NCI-H2171 (cell line): ENCODE data around the gene GSK3A.
A peak's percentile ranks its signal among the peaks of the same experiment; 100 is the strongest.

Source experiments
- DNase-seq: peaks from one replicate; lab custom pipeline; 2025; lab: John Stamatoyannopoulos, UW

Gene GSK3A

DNA sequence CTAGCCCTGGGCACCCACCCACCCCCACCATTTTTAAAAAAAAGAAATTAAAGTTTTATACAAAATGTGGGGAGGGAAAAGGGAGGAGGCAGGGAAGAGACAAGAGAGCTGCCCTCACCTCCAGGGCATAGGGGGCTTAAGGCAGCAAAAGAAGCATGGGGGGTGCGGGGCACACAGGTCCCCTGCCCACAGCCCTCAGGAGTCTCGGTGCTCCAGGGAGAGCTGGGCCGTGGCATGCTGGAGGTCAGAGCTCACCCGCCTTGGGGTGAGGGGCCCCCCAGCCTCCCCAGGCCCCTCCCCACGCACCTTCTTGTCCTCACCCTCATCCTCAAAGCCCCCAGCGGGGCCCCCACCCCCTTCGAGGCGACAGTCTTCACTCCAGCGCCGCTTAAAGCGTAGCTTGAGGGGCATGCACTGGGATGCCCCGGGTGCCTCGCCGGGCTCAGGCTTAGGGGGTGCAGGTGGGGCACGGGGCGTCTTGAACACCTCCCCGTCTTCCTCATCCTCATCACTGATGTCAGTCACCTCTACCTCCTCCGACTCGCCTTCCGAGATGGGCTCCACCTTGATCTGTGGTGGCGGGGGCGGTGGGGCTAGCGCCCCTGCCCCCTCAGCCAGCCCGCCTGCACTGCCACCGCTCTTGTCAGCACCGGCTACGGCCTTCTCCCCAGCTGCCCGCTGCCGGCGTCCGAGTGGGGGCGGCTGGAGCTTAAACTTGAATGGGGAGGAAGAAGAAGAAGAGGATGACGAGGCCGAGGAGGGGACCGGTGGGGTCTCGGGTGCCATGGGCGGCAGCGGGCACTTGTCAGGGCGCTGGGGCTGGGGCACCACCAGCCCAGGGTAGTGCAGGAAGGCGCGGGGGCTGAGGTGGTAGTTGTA is 6.1 kb upstream of the GSK3A start:
- no peak for DNase-seq

DNA sequence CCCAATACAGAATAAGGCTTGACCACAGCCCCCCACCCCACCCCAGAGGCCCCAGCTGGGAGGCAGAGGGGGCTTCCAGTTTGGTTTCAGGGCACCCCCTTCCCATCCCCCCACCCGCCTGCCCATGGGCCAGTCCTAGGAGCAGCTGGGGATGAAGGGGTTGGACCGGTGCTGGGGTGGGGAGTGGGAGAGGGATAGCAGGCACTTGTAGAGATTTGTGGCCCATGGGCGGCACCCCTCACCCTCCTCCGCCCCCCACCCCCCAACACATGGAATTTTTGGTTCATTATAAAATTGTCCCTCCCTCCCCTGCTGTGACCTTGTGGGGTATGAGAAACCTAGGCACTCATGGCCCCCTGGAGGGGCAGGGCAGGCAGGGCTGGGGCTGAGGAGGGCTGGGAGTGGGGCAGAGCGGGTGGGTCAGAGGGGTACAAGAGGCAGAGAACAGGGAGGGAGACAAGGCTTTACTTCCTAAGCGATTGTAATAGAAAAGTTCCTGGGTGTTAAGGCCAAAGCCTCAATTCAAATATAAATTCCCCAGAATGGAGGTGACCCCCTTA is 5.3 kb upstream of the GSK3A start:
- DNase-seq, result no peak

DNA sequence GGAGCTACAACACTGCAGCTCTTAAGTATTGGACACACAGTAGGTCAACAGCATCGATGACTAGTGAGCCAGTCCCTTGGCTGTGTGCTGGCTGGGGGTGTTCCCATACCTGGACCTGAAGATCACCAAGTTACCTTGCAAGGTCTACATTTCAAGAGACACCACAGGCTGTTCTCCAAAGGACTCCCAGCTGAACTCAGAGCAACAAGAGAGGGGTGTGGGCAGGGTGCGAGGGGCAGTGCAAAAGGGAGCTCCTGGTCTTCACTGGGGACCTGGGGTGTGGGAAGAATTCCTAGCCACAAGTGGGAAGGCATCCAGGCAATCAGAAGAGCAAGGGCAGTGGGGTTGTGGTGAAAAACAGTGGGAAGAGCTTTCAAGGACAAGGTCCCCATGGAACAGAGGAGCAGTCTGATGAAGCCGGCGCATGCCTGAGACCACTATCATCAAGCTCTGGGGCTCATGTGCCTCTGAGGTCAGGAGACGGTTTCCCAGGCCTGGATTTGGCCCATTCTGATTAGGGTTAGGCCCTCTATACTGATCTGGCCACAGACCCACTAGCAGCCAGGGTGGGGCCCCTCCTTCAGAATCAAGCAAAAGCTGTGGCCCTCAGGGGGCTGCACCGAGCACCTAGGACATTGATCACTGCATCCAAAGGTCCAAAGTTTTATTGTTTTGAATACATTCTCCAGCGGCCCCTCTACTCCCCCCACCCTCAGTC is 4.7 kb upstream of the GSK3A start:
- DNase-seq, result no peak

DNA sequence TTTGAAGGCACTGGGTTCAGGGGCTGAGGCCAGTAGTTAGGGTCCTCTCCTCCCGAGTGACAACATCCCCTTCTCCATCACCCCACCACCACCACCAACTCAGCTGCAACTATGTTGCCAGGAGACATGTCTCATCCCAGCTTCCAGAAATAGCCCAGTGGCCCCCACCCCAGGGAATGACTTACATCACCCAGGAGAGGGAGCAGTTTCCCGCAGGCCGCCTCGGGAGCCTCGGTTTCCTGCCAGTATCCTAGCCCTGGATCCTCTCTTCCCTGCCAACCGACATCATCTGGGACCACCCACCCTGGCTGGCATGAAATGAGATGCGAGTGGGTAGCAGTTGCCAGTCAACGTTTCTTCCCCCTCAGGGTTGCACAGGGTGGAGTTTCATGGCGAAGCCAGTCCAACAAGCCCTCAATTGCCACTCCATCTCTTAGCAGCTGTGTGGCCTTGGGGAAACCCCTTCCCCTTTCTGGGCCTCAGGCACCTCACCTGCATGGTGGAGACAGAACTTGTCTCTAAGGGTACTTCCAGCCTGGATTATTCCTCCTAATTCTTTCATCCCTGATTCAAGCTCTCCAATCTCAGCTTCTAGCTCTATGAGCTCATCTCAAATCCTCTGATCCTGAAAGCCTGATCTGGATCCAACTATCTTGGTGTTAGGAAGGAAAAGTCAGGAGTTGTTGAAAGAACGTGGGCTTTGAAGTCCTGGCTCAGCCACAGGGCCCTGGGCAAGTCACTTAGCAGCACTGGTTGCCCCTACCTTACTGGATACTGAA is 3.9 kb upstream of the GSK3A start:
- no peak for DNase-seq

DNA sequence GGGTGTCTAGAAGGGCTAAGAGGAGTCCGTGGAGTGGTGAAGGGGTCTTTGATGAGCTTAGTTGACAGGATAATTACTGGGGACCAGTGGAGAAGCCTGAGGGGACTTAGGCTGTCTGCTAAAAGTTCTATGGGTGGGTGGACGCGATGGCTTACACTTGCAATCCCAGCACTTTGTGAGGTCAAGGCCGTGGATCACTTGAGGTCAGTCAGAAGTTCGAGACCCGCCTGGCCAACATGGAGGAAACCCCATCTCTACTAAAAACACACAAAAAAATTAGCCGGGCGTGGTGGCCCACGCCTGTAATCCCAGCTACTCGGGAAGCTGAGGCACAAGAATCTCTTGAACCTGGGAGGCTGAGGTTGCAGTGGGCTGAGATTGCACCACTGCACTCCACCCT is 2.8 kb upstream of the GSK3A start:
- no peak for DNase-seq

DNA sequence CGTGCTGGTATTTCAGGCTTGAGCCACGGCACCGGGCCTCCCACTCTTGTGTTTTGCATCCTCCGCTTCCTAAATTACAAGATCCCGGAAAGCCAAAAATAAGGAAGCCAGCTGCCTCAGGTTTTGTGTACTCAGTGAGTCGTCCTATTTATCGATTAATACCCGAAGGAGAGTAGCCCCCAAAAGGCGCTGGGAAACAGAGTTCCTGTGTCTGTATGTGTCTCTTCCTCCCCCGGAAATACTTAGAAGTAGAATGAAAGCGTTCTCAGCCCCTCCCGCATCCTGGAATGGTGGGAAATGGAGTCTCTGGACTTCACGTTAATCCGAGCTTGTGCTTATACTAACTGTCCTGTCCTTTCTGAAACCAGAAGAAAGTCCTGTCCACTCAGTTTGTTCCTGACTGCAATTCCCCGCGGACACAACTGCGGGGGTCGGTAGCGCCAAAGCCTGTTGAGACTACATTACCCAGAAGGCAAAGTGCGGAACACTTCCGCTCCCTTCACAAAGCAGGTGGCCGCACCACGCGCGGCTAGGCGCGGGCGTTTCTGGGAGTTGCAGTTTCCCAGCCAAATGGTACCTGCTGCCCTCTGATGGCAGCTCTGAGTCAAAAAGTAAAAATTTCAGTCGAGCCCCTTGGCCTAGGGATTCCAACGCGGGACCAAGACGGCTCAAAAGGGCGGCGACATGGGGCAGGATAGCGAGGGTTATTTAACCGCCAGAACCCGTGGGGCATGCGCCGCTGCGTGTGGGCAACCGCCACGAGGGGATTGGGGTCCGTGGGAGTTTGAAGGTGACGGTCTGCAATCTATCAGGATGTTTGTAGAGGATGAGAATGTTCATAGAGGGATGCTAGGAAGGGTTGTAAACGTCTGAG is 2.2 kb upstream of the GSK3A start:
- DNase-seq, result peak; percentile 90

DNA sequence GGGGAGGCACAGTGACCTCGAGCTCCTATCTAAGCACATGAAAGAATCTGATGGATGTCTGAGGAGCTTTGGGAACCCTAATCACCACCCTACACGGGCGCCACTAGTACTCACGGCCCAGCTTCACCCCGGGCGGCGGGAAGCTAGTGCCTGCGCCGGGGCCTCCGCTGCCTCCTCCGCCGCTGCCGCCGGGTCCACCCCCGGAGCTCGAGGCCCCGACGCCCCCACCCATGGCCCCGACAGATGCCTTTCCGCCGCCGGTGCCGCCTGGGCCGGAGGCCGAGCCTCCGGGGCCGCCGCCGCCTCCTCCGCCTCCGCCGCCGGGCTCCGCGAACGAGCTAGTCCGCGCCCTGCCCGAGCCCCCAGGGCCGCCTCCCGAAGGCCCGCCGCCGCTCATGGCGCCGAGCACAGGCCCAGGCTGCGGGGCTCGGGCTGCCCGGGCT is 312 bp downstream of the GSK3A start:
- no peak for DNase-seq

DNA sequence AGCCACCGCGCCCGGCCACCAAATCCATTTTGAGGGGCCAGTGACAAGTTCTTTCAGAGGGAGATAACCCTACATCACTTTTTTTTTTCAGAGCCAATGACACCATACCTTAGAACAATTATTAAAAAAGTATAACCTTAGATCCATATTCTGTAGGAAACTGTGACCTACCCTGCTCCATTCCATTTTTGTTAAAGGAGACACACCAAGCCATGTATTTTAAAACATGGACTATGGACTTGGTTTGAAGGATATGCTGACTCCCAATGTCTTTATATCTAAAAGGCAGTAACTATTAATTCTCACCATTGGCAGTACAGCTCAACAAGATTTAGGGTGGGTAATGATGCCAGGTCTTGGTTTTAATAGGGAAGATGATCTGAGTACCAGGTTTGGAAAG is 1.1 kb downstream of the GSK3A start:
- no peak for DNase-seq

DNA sequence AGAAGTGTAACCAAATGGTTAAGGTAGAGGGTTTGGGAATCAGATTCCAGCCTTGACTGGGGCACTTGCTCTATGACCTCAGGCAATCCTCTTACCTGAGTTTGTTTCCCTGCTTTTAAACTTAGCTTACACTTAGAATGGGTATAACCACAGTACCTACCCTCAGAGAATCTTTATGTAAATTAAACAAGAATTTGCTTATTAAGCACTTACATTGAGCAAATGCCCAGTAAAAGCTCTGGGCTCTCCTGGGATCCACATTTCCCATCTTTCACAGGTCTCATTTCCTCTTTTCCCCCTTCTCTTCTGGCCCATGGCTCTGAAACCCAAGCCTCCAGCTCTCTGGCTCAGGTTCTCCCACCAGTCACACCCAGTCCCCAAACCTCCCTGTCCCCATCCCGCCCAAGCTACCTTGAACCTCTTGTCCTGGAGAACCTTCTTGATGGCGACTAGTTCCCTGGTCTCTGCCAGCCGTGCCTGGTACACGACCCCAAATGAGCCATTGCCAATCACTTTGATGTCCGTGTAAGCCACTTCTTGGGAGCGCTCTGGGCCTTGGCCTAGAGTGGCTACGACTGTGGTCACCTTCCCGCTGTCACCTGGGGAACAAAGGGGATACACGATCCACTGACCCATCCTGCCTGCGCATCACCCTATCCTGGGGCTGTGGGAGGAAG is 2.7 kb downstream of the GSK3A start:
- no peak for DNase-seq

DNA sequence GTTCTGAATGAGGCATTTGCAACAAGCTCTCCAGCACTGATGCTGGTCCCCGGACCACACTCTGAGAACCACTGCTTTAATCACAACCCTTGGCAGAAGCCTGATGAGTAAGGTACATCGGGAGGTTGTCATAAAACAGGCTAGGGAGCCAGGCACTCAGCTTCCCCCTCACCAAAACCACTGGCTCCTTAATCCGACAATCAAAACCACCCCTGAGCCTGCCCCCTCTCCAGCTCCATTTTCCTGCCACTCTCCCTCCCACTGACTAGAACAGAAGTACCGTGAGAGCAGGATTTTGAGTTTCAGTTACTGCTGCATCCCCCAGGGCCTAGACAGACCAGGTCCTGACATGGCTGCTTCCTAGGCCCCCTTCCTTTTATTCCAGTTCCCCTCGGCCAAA is 7.2 kb downstream of the GSK3A start:
- DNase-seq, result no peak

DNA sequence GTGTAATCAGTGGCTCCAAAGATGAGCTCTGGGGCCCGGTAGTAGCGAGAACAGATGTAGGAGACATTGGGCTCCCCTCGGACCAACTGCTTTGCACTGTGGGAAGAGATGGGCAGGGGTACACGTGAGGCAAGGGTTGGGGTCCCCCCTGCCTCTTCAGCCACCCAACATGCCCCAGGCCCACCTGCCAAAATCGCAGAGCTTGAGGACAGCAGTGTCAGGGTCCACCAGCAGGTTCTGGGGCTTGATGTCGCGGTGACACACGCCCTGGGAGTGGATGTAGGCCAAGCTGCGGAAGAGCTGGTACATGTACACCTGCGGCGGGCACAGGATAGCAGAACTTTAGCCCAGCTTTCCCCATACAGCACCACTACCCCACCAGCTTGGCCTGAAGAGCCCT is 8.0 kb downstream of the GSK3A start:
- no peak for DNase-seq

DNA sequence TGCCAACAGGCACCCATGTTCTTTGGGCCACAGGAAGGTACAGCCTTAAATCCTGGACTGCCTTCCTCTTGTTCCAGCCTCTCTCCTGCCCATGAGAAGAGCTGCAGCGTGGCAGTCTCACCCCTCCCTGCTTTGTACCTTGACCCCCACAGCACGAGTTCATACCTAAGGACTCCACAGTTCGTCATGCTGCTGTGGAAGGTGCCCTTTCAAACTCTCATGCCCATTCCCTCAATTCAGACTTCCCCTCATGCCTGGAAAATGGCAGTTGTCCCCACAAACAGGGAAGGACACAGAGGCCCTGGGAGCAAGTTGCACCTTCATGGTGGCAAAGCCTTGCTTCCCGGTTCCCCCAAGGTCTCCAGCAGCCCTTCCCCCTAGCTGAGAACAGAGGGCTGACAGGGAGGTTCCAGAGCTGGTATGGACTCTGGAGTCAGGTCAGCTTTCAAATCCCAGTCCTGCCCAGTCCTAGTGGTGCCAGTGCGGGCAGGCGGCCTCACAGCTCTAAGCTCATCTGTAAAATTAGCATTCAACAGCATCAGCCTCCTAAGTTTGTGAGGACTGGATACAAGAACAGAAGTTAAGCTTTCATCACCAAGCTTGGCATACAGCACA is 8.6 kb downstream of the GSK3A start:
- no peak for DNase-seq

DNA sequence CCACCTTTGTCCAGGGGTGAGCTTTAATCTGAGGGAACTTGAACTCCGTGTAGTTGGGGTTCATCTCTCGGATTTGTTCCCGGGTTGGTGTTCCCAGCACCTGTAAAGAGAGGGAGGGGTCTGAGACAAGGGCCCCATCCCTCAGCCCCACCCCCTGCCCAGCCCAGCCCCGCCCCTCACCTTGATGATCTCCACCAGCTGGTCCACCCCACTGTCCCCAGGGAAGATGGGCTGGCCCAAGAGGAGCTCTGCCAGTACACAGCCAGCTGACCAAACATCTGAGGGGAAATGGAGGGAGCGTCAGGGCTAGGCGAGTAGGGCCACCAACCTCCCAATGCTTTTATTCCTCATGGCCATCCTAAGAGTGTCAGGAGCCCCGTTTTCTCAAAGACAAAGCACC is 9.3 kb downstream of the GSK3A start:
- DNase-seq, result no peak

DNA sequence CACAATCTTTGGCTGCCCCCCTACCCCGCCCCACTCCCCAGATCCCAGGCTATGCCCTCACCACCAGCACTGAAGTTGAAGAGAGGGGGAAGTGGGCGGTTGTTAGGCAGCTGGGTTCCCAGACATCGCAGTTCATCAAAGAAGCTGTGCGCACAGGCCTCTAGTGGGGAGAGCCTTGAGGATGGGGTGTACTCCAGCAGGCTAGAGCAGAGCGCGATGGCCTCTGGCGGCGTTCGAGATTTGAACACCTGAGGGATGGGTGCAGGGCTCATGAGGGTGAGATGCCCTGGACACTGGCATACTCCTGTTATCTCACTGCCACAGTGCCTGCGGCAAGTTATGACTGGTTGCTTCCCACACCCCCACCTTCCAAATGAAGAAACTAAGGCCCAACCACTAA is 10.0 kb downstream of the GSK3A start:
- no peak for DNase-seq

DNA sequence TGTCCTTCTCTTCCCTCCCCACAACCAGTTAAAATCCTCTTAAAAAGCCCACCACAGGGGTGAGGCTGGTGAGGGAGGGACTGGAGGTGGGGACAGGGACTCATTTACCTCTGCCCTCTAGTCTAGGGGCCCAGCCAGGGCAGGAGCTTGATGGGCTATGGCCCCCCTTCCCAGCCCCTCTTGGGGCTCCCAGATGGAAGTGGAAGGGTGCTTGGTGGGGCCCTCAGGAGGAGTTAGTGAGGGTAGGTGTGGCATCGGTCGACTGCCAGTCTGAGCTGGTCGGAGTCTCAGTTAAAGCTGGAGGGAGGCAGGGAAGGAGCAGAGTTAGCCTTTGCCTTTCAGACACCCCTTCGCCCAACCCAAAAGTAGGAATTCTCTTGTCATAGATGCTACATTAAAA is 11.8 kb downstream of the GSK3A start:
- DNase-seq, result no peak

DNA sequence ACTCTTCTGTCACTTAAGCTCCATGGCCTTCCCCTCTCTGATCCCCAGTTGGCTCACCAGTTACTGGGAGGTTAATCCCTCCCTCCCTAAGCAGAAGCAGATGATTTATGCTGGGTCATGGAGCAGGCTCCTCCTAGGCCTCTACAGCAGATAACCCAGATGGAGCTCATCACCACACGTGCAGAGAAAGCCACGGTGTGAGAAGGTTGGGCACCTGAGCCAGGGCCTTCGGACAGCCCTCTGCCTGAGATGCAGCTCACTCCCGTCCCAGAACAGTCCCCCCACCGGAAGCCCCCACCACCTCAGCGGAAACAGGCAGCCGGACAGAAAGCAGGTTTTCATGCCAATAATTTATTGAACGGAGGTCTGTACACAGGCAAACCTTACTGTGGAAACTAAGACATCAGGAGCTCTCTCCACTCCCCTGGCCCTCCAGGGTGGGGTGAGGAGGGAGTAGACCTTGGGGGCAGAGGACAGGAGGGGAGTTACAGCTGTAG is 12.5 kb downstream of the GSK3A start:
- DNase-seq, result no peak

DNA sequence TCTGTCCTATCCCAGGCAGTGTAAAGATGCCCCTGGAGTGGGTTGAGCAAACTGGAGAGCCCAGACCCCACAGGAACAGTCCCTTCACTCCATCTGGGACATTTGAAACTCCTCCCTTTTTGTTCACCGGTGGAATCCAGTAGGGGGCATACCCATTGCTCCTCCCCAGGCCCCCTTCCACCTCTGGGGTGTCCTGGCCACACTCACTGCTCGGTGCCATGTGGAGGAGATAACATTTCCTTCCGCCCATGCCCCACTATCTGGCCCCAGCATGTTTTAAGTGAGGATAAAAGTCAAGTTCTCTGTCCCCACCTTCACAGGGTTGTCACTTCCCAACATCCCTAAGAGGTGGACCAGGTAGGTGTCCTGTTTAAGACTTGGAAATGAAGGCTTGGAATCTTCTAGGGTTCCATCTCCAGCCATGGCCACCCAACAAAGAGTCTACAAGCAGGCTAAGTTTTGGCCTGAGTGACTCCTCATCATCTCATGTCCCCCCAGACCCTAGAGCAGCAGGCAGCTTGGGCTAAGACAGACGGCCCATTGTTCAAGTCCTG is 13.0 kb downstream of the GSK3A start:
- no peak for DNase-seq

DNA sequence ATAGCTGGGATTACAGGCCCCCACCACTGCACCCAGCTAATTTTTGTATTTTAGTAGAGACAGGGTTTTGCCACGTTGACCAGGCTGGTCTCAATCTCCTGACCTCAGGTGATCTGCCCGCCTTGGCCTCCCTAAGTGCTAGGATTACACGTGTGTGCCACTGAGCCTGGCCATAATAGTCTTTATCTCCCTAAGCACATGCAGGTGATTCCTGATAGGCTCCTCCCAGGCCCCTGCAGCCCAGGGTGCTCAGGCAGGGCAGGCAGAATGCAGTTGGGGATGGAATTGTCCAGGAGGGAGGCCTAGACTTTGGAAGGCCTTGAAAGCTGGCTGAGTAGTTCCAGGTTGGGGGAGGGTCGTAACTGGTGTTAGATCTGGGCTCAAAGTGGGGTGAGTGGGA is 13.8 kb downstream of the GSK3A start:
- no peak for DNase-seq

DNA sequence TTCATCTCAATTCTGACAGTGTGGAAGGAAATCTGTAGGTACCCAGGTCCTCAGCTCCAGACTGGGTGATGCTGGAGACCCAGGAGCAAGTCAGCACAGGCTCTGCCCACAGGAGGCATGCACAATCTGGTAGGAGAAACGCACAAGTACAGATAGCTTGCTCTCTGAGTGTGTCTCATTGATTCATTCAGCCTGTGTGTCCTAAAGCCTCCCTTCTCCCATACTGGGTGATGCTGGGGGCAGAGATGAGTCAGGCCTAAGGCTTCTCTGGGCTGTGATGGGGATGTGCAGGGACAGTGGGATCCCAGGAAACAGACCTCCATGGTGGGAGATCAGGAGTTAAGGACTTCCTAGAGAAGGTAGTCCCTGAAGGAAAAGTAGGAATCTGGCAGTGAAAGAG is 15.5 kb downstream of the GSK3A start:
- DNase-seq, result no peak
